HUES64 (cell line): ENCODE results near the gene RPN2.
A peak's percentile ranks its signal among the peaks of the same experiment; 100 is the strongest.

Experiments used
- H3K27ac ChIP-seq: 2 replicates; pipeline ENCODE4 v1.7.0; 2013; ENCODE audit warnings: low read depth, low read length, inconsistent platforms
- H3K27me3 ChIP-seq: 2 replicates; pipeline ENCODE4 v1.6.1; 2013; ENCODE audit warnings: mild to moderate bottlenecking, low read length; ENCODE audit not compliant: insufficient read depth
- H3K36me3 ChIP-seq: 2 replicates; pipeline ENCODE4 v1.6.1; 2013; ENCODE audit warnings: mild to moderate bottlenecking, low read length; ENCODE audit not compliant: insufficient read depth
- H3K4me1 ChIP-seq: 2 replicates; pipeline ENCODE4 v1.6.1; 2013; ENCODE audit warnings: mild to moderate bottlenecking, low read length, moderate library complexity; ENCODE audit not compliant: insufficient read depth
- H3K4me3 ChIP-seq: 2 replicates; pipeline ENCODE4 v1.5.1; 2013; ENCODE audit warnings: mild to moderate bottlenecking, low read length, moderate library complexity
- H3K9ac ChIP-seq: 2 replicates; pipeline ENCODE4 v1.6.1; 2013; ENCODE audit warnings: mild to moderate bottlenecking, low read depth, low read length
- H3K9me3 ChIP-seq: 2 replicates; pipeline ENCODE4 v1.6.1; 2013; ENCODE audit warnings: low read depth, low read length; ENCODE audit not compliant: insufficient read depth
- WGBS: fragments of 150-250, 120-280 bp; methylation state at CpG from one replicate; pipeline ENCODE4 v1.1.7; 2013; ENCODE audit warnings: missing lambda C conversion rate; 5-methylcytosine and 5-hydroxymethylcytosine counted together

The RPN2 gene

GRCh38 chr20:37243937-37244571 is 64.9 kb downstream of the RPN2 start:
- Histone ChIP-seq H3K4me3 (no peak overlapping the region), H3K9ac (no peak overlapping the region), H3K36me3 (peaks cover 54% of the 10 kb centered on the region), H3K4me1 (peaks cover 16% of the 10 kb centered on the region), H3K27me3 (no peaks in the 10 kb centered on the region), H3K9me3 (no peaks in the 10 kb centered on the region), H3K27ac (no peak overlapping the region)
- WGBS, result 94% methylated on average over 8 of the region's 8 CpGs

GRCh38 chr20:37244572-37244957 is 65.4 kb downstream of the RPN2 start:
- no peak overlapping the region for H3K9ac ChIP-seq
- H3K27me3 ChIP-seq, result no peaks in the 10 kb centered on the region
- H3K4me1 ChIP-seq, result peaks cover 16% of the 10 kb centered on the region
- peak overlapping the region; percentile 62; the same call in 1 of the 2 replicates for H3K27ac ChIP-seq
- peaks cover 49% of the 10 kb centered on the region for H3K36me3 ChIP-seq
- H3K9me3 ChIP-seq, result no peaks in the 10 kb centered on the region
- no peak overlapping the region for H3K4me3 ChIP-seq
- 78% methylated on average over 5 of the region's 5 CpGs for WGBS

- Histone ChIP-seq H3K9ac (peak overlapping the region; percentile 22), H3K36me3 (peaks cover 40% of the 10 kb centered on the region), H3K4me3 (no peak overlapping the region), H3K27me3 (no peaks in the 10 kb centered on the region), H3K9me3 (no peaks in the 10 kb centered on the region), H3K4me1 (peaks cover 16% of the 10 kb centered on the region), H3K27ac (peak overlapping the region; percentile 62)
- WGBS, result 58% methylated on average over 23 of the region's 25 CpGs
These were observed 66.4 kb downstream of the RPN2 start for GRCh38 chr20:37245216-37246150.

GRCh38 chr20:37246736-37247135 is 67.6 kb downstream of the RPN2 start:
- Histone ChIP-seq H3K4me3 (no peak overlapping the region), H3K9ac (no peak overlapping the region), H3K9me3 (no peaks in the 10 kb centered on the region), H3K4me1 (peaks cover 27% of the 10 kb centered on the region), H3K27me3 (no peaks in the 10 kb centered on the region), H3K27ac (no peak overlapping the region), H3K36me3 (peaks cover 27% of the 10 kb centered on the region)
- 97% methylated on average over 5 of the region's 5 CpGs for WGBS

GRCh38 chr20:37247547-37247946 is 68.4 kb downstream of the RPN2 start:
- no peak overlapping the region for H3K27ac ChIP-seq
- H3K9me3 ChIP-seq, result no peaks in the 10 kb centered on the region
- peaks cover 33% of the 10 kb centered on the region for H3K4me1 ChIP-seq
- H3K36me3 ChIP-seq, result peaks cover 19% of the 10 kb centered on the region
- no peaks in the 10 kb centered on the region for H3K27me3 ChIP-seq
- H3K4me3 ChIP-seq, result no peak overlapping the region
- H3K9ac ChIP-seq, result no peak overlapping the region
- WGBS, result 96% methylated on average over 1 of the region's 1 CpG

- Histone ChIP-seq H3K9ac (no peak overlapping the region), H3K27ac (no peak overlapping the region), H3K9me3 (peaks cover 2% of the 10 kb centered on the region; the same call in 1 of the 2 replicates), H3K4me1 (peaks cover 33% of the 10 kb centered on the region), H3K36me3 (0 out of 2 replicates have a peak, but pooled peaks cover 2% of the 10 kb centered on the region), H3K27me3 (no peaks in the 10 kb centered on the region), H3K4me3 (no peak overlapping the region)
- WGBS, result 93% methylated on average over 2 of the region's 2 CpGs
These were observed 70.2 kb downstream of the RPN2 start for GRCh38 chr20:37249304-37249703.

- H3K27me3 ChIP-seq, result no peaks in the 10 kb centered on the region
- peaks cover 9% of the 10 kb centered on the region; the same call in 1 of the 2 replicates for H3K9me3 ChIP-seq
- no peaks in the 10 kb centered on the region for H3K36me3 ChIP-seq
- no peak overlapping the region for H3K4me3 ChIP-seq
- peak overlapping the region; percentile 43; the same call in 1 of the 2 replicates for H3K27ac ChIP-seq
- H3K9ac ChIP-seq, result no peak overlapping the region
- WGBS, result 53% methylated on average over 15 of the region's 15 CpGs
- H3K4me1 ChIP-seq, result peaks cover 17% of the 10 kb centered on the region; the same call in 1 of the 2 replicates
These were observed 72.8 kb downstream of the RPN2 start for GRCh38 chr20:37251825-37252477.

GRCh38 chr20:37253087-37253486 is 74.0 kb downstream of the RPN2 start:
- 96% methylated on average over 12 of the region's 12 CpGs for WGBS
- Histone ChIP-seq H3K4me3 (no peak overlapping the region), H3K36me3 (no peaks in the 10 kb centered on the region), H3K9me3 (peaks cover 9% of the 10 kb centered on the region; the same call in 1 of the 2 replicates), H3K4me1 (peaks cover 23% of the 10 kb centered on the region), H3K9ac (no peak overlapping the region), H3K27me3 (no peaks in the 10 kb centered on the region), H3K27ac (no peak overlapping the region)

- H3K36me3 ChIP-seq, result no peaks in the 10 kb centered on the region
- no peak overlapping the region for H3K27ac ChIP-seq
- H3K9ac ChIP-seq, result no peak overlapping the region
- no peak overlapping the region for H3K4me3 ChIP-seq
- H3K27me3 ChIP-seq, result no peaks in the 10 kb centered on the region
- WGBS, result 90% methylated on average over 6 of the region's 7 CpGs
- H3K9me3 ChIP-seq, result peaks cover 9% of the 10 kb centered on the region; the same call in 1 of the 2 replicates
- peaks cover 31% of the 10 kb centered on the region for H3K4me1 ChIP-seq
These were observed 75.2 kb downstream of the RPN2 start for GRCh38 chr20:37254114-37254878.

GRCh38 chr20:37256286-37256685 is 77.2 kb downstream of the RPN2 start:
- WGBS, result 91% methylated on average over 11 of the region's 11 CpGs
- Histone ChIP-seq H3K27me3 (no peaks in the 10 kb centered on the region), H3K4me3 (no peak overlapping the region), H3K36me3 (no peaks in the 10 kb centered on the region), H3K9me3 (peaks cover 9% of the 10 kb centered on the region; the same call in 1 of the 2 replicates), H3K27ac (no peak overlapping the region), H3K9ac (no peak overlapping the region), H3K4me1 (peaks cover 35% of the 10 kb centered on the region)
